Spleen (tissue), 7 donors: ENCODE data around the gene PRR14.

ENCODE experiments used
- CTCF ChIP-seq, 11 experiments: fragments of 200-600 bp in 7 of 11; fragments of 450-650 bp in 4 of 11; sonication (generic) in 4 of 11; IDR thresholded peaks in 8 of 11; conservative IDR thresholded peaks in 3 of 11; 1 replicate in 7 of 11; 2 replicates in 4 of 11; pipeline versions ENCODE4 v1.4.0 to v1.8.0; 2016 to 2021; ENCODE audit warnings: antibody characterized with exemption in 11 of 11, inconsistent platforms in 4 of 11, mild to moderate bottlenecking in 1 of 11
- POLR2A ChIP-seq, 3 donors: fragments of 450-650 bp; IDR thresholded peaks; one replicate each; pipeline ENCODE4 v1.5.1; 2017; ENCODE audit warnings: antibody characterized with exemption in 3 of 3, mild to moderate bottlenecking in 1 of 3
- POLR2AphosphoS5 ChIP-seq, 3 donors: sonication (generic); formaldehyde crosslinking; IDR thresholded peaks; one replicate each; pipeline ENCODE4 v1.5.1; 2017; ENCODE audit warnings: antibody characterized with exemption in 3 of 3
- donor health status: DM: no; HTN: no; CAD: no; lungs with moderate emphysema.
- donor health status: DM: no; HTN: no; CAD: no.
- donor health status: DM: no; HTN: no; CAD: no.

GRCh38 chr16:30641378-30641982, 9.3 kb upstream of the PRR14 start:
- TF ChIP-seq POLR2A (IDR thresholded peaks at IDR 0.05) (no peak), CTCF (IDR thresholded peaks at IDR 0.05 in 8 of 11, conservative IDR thresholded peaks at IDR 0.05 in 3 of 11) (no peak), POLR2AphosphoS5 (IDR thresholded peaks at IDR 0.05) (no peak)
